Parathyroid adenoma (tissue), 2 donors: Measurements from ENCODE around the gene POM121L2.

Experiments used
- H2AFZ ChIP-seq: fragments of 300-600 bp; sonication (generic); one replicate; pipeline ENCODE4 v1.7.0; 2017; ENCODE audit warnings: antibody characterized with exemption, mild to moderate bottlenecking
- H3K27ac ChIP-seq: fragments of 300-600 bp; sonication (generic); one replicate; pipeline ENCODE4 v1.7.0; 2017
- H3K27me3 ChIP-seq: fragments of 300-600 bp; sonication (generic); one replicate; pipeline ENCODE4 v1.7.0; 2017; ENCODE audit warnings: low read length; ENCODE audit not compliant: control insufficient read depth, insufficient read depth
- H3K36me3 ChIP-seq: fragments of 300-600 bp; sonication (generic); one replicate; pipeline ENCODE4 v1.7.0; 2017; ENCODE audit warnings: low read length; ENCODE audit not compliant: control insufficient read depth, insufficient read depth
- H3K4me1 ChIP-seq: fragments of 300-600 bp; sonication (generic); one replicate; pipeline ENCODE4 v1.7.0; 2017; ENCODE audit warnings: control low read depth
- H3K4me2 ChIP-seq: fragments of 300-600 bp; sonication (generic); one replicate; pipeline ENCODE4 v1.7.0; 2017; ENCODE audit warnings: low read length
- H3K4me3 ChIP-seq: fragments of 300-600 bp; sonication (generic); one replicate; pipeline ENCODE4 v1.7.0; 2017; ENCODE audit warnings: low read depth, low read length
- H3K79me2 ChIP-seq: fragments of 300-600 bp; sonication (generic); one replicate; pipeline ENCODE4 v1.7.0; 2017; ENCODE audit warnings: control low read depth
- H3K9ac ChIP-seq: fragments of 300-600 bp; sonication (generic); one replicate; pipeline ENCODE4 v1.7.0; 2017; ENCODE audit warnings: mild to moderate bottlenecking
- H3K9me3 ChIP-seq: fragments of 300-600 bp; sonication (generic); one replicate; pipeline ENCODE4 v1.7.0; 2017; ENCODE audit warnings: low read length; ENCODE audit not compliant: control insufficient read depth
- TF ChIP-seq, protein P1 (sequence below): fragments of 300-600 bp; sonication (generic); IDR thresholded peaks from one replicate; pipeline ENCODE4 v1.7.0; 2017; ENCODE audit warnings: antibody characterized with exemption, mild to moderate bottlenecking
- donor health status: primary hyperparathyroidism.

The POM121L2 gene

DNA sequence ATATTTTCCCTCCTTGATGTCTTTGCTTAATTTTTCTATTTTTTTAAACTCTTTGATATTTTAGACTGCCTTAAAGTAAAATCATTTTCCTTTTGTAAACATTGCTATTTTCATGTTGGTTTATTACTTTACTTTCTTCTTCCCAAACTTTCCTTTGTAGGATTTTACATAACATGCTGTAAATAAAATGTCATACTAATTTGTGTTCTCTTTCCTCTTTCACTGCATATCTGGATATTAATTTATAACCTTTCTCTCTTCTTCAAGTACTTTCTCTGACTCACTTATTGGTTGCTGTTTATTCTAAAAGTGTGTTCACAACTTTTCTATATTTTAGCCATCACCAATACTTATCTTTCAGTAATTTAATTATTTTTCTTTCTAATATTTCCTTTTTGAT is 9.3 kb upstream of the POM121L2 start:
- Histone ChIP-seq H3K36me3 (no peaks in the 10 kb centered on the region), H3K4me3 (no peak overlapping the region), H3K79me2 (no peaks in the 10 kb centered on the region), H3K27ac (no peak overlapping the region), H3K27me3 (no peaks in the 10 kb centered on the region), H2AFZ (no peak overlapping the region), H3K4me2 (no peak overlapping the region), H3K4me1 (no peaks in the 10 kb centered on the region), H3K9me3 (no peaks in the 10 kb centered on the region), H3K9ac (no peak overlapping the region)
- TF ChIP-seq, protein P1, sequence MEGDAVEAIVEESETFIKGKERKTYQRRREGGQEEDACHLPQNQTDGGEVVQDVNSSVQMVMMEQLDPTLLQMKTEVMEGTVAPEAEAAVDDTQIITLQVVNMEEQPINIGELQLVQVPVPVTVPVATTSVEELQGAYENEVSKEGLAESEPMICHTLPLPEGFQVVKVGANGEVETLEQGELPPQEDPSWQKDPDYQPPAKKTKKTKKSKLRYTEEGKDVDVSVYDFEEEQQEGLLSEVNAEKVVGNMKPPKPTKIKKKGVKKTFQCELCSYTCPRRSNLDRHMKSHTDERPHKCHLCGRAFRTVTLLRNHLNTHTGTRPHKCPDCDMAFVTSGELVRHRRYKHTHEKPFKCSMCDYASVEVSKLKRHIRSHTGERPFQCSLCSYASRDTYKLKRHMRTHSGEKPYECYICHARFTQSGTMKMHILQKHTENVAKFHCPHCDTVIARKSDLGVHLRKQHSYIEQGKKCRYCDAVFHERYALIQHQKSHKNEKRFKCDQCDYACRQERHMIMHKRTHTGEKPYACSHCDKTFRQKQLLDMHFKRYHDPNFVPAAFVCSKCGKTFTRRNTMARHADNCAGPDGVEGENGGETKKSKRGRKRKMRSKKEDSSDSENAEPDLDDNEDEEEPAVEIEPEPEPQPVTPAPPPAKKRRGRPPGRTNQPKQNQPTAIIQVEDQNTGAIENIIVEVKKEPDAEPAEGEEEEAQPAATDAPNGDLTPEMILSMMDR, result no peak

DNA sequence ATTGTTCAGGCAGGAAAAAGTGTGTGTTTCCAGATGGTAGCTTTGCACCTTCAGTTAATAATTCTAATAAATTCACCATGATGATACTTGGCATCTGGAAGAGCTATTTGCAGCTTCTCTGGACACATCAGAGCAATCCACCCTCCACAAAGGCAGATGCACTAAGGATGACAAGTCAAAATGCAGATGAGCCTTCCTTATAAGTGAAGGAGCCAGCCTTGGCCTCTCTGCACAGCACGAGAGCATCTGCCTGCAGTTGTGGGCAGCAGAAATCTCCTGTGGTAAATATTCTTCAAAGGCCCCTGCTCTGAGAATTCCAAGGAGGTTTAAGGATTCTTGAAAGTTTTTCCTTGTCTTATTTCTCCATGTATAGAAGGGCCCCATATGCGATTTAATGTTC is 6.9 kb upstream of the POM121L2 start:
- Histone ChIP-seq H3K79me2 (no peaks in the 10 kb centered on the region), H3K4me2 (no peak overlapping the region), H3K27me3 (no peaks in the 10 kb centered on the region), H3K9me3 (no peaks in the 10 kb centered on the region), H3K4me1 (no peaks in the 10 kb centered on the region), H3K9ac (no peak overlapping the region), H3K4me3 (no peak overlapping the region), H2AFZ (no peak overlapping the region), H3K36me3 (no peaks in the 10 kb centered on the region), H3K27ac (no peak overlapping the region)
- TF ChIP-seq, protein P1, result no peak

DNA sequence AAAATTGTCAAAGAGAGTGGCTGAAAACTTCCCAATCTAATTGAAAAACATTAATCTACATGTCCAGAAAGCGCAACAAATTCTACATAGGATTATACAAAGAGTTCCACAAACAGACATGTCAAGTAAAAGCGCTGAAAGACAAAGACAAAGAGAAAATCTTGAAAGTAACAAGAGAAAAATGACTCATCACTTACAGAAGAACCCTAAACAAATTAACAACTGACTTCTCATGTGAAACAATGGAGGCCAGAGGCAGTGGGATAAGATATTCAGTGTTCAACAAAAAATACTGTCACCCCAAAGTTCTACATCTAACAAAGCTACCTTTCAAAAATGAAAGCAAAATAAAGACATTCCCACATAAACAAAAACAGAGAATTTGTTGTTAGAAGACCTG is 2.0 kb upstream of the POM121L2 start:
- Histone ChIP-seq H3K27me3 (no peaks in the 10 kb centered on the region), H3K4me2 (no peak overlapping the region), H2AFZ (no peak overlapping the region), H3K36me3 (no peaks in the 10 kb centered on the region), H3K4me3 (no peak overlapping the region), H3K9me3 (no peaks in the 10 kb centered on the region), H3K79me2 (no peaks in the 10 kb centered on the region), H3K27ac (no peak overlapping the region), H3K4me1 (no peaks in the 10 kb centered on the region), H3K9ac (no peak overlapping the region)
- TF ChIP-seq, protein P1, result no peak

DNA sequence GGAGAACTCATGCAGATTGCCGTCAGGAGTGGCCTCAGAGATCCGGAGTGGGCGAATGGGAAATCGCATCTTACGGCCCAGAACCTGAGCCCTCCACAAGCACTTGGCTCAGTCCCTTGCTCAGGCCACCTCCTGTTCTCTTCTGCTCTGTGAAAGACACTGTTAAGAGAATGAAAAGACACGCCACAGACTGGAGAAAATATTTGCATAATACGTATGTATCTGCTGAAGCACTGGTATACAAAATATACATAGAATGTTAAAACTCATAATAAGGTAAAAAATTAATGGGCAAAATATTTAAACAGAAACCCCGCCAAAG is 838 bp upstream of the POM121L2 start:
- no peaks in the 10 kb centered on the region for H3K79me2 ChIP-seq
- no peaks in the 10 kb centered on the region for H3K27me3 ChIP-seq
- TF ChIP-seq, protein P1, result no peak
- no peak overlapping the region for H3K4me3 ChIP-seq
- H3K4me1 ChIP-seq, result no peaks in the 10 kb centered on the region
- H3K9me3 ChIP-seq, result no peaks in the 10 kb centered on the region
- no peaks in the 10 kb centered on the region for H3K36me3 ChIP-seq
- peak overlapping the region; percentile 39 for H3K4me2 ChIP-seq
- H2AFZ ChIP-seq, result peak overlapping the region; percentile 94
- H3K27ac ChIP-seq, result no peak overlapping the region
- H3K9ac ChIP-seq, result no peak overlapping the region

DNA sequence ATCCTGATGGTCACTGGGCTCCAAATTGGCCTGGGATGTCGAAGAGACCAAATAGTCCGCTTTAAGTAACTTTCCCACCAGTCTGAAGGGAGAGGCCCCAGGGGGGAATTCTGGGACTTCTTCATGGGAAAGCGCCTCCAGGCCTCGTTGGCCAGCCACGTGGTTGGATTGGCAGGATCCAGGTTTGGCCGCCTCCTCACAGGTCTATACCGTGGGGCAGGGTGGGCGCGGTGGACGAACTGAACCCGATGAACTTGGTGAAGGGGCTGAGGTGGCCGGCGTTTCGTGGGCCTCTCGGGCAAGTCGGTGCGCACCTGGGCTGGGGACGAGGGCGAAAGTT is 297 bp downstream of the POM121L2 start:
- peak overlapping the region; percentile 43 for H3K4me3 ChIP-seq
- H3K9me3 ChIP-seq, result no peaks in the 10 kb centered on the region
- H3K79me2 ChIP-seq, result no peaks in the 10 kb centered on the region
- TF ChIP-seq, protein P1, result no peak
- no peak overlapping the region for H3K9ac ChIP-seq
- no peaks in the 10 kb centered on the region for H3K27me3 ChIP-seq
- peak overlapping the region; percentile 87 for H3K4me2 ChIP-seq
- H3K27ac ChIP-seq, result no peak overlapping the region
- no peaks in the 10 kb centered on the region for H3K36me3 ChIP-seq
- no peaks in the 10 kb centered on the region for H3K4me1 ChIP-seq
- H2AFZ ChIP-seq, result peak overlapping the region; percentile 94
